GM10847 (cell line): ENCODE data around the gene ITM2B.

ENCODE experiments used
- POLR2A ChIP-seq: IDR thresholded peaks from 2 replicates; pipeline ENCODE4 v1.6.1; 2011; ENCODE audit not compliant: insufficient read length; ENCODE audit errors: extremely low read depth

The ITM2B gene

GRCh38 chr13:48244159-48244558 is 11.2 kb downstream of the ITM2B start:
- no peak for TF ChIP-seq POLR2A

GRCh38 chr13:48246102-48246501 is 13.1 kb downstream of the ITM2B start:
- TF ChIP-seq POLR2A = no peak

GRCh38 chr13:48249018-48249417 is 16.0 kb downstream of the ITM2B start:
- TF ChIP-seq POLR2A = no peak

DNA sequence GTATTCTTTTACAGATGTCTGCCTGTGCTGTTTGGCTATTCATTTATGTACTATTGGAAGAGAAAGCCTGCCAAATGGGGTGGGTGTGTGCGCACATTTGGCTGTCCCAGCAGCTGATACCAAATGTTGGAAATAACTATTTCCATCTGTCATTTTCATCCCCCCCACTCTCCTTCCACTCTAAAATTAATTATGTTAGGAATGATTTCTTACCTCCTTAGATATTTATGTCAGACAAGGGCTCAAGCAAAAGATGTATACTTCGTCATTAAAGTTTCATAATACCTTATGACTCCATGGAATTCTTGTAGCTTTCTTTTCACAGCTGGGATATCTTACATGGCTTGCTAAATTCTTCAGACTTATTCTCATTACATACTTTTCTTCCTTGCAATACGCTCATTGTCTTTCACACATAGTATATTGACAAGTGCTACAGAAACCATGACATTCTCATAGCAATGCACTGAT is 18.6 kb downstream of the ITM2B start:
- no peak for TF ChIP-seq POLR2A

DNA sequence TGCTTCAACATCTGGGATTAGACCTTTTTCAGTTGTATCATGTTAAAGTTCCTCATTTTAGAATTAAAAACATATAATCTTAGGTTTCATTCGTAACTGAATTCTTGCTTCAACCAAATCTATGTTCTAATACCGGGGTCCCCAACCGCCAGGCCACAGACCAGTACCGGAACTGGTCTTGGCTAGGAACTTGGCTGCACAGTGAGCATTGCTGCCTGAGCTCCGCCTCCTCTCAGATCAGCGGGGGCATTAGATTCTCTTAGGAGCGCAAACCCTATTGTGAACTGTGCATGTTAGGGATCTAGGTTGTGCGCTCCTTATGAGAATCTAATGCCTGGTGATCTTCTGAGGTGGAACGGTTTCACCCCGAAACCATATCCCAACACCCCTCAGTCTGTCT is 19.2 kb downstream of the ITM2B start:
- no peak for TF ChIP-seq POLR2A

- no peak for TF ChIP-seq POLR2A
Measured at GRCh38 chr13:48253849-48254248, 20.8 kb downstream of the ITM2B start.

- no peak for TF ChIP-seq POLR2A
Measured at GRCh38 chr13:48255090-48255489, 22.1 kb downstream of the ITM2B start.

DNA sequence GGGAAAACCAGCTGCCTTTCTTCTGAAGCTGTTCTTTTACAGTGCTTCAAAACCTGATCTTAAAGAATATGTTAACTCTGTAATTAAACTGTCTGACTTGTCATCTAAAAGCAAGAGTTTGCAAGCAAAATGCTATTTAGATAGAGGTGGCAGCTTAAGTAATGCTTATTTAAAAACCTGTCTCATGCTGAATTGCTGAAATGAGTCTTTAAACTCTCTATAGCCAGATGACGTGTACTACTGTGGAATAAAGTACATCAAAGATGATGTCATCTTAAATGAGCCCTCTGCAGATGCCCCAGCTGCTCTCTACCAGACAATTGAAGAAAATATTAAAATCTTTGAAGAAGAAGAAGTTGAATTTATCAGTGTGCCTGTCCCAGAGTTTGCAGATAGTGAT is 22.9 kb downstream of the ITM2B start:
- TF ChIP-seq POLR2A = no peak

DNA sequence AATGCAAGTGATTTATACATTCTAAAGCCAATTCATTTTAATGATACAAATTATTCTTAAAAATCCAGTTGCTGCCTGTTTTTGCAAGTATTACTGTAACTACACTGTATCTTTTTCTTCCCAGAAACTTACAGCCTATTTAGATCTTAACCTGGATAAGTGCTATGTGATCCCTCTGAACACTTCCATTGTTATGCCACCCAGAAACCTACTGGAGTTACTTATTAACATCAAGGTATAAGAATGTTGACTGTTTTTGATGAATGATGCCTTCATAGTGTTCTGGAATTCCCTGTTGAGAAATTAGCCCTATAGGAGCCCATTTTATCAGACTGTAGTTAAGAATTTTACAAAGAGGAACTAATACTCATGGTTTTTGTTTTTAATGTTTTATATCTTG is 25.0 kb downstream of the ITM2B start:
- TF ChIP-seq POLR2A = no peak

- no peak for TF ChIP-seq POLR2A
Measured at GRCh38 chr13:48258430-48258829, 25.4 kb downstream of the ITM2B start.

DNA sequence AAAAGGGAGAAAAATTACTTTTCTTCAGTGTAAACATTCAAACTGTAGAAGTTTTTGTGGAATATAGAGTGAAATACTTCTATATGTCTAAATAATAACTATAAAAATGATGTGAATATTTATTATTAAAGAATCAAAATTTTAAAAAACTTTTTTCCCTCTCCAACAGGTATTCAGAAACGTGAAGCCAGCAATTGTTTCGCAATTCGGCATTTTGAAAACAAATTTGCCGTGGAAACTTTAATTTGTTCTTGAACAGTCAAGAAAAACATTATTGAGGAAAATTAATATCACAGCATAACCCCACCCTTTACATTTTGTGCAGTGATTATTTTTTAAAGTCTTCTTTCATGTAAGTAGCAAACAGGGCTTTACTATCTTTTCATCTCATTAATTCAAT is 28.0 kb downstream of the ITM2B start:
- no peak for TF ChIP-seq POLR2A

DNA sequence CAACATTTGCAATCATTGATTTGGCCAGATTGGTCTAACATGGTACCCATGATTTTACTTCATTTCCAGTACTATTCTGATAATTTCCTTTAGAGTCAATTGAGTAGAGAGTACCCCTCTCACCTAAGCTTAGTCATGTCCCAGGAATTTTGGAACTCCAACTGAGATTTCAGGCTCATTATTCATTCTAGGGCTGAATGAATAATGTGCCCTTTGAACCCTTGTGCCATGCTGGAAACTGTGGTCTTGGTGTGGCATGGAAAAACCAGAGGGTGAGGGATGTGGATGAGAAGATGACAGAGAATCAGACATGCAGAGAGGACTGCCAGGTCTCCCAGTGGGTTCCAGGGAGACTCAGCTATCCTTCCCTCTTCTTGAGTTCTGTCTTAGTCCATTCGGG is 30.2 kb downstream of the ITM2B start:
- no peak for TF ChIP-seq POLR2A

- no peak for TF ChIP-seq POLR2A
Measured at GRCh38 chr13:48264058-48264457, 31.1 kb downstream of the ITM2B start.

GRCh38 chr13:48265217-48265815 is 32.3 kb downstream of the ITM2B start:
- TF ChIP-seq POLR2A = no peak

DNA sequence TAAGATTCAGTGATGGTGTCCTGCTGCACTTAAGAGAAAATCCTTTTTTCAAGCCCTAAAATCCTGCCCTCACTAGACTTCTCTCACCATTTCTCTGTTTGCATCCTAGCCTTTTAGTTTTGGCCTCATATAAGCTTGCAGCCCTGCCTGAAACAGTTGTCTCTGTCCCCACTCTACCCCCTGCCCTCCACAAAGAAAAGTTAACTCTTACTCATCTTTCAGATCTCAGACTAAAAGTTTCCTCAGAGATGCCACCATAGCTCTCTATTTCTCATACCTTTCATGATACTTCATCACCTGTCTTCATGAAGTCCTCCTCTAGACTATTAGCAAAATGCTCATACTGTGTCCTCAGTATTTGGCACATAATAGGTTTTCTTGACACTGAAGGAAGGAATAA is 33.1 kb downstream of the ITM2B start:
- TF ChIP-seq POLR2A = no peak

DNA sequence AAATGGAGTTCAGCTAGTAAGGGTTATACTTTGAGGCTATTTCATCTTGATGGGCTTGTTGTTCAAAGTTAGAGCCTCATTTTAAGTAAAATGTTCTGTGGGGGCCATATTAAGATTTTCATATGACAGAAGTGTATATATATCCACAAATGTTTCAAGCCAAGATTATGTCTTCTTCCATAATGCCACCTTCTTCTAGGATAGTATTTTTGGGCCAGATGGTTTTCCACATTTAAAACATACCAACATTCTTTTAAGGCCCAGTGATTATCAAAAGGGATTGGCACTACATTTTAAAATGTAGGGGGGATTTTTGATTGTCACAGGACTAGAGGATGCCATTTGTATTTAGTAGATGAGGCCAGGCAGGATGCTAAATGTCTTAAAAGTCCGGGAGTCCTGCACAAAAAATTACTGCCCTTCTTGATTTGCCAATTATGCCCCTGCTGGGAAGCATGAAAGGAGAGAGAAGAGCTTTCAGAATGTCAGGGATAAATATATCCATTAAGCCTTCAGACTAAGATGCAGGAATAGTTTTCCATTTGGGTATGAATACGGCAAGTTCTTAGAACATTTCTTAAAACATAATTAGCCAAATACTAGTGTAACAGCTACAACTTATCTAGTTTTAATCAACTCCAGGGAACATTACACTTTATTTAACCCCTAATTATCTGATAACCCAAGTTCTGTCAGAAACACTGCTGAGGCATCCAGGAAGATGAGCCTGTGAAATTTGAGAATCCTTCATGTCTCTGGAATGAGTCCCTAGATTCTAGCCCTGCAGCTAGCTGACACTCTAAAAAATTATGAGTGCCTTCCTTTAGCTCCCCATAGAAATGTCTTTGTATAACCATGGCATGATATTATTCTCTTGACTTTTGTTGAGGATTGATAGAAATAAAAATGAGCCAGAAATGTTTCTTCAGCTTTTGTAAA is 34.0 kb downstream of the ITM2B start:
- no peak for TF ChIP-seq POLR2A
